ENCODE measurements around the gene HLA-B. TPM values are rescaled to one million over a fixed set of nuclear protein-coding genes. Genes with fewer than 3 reads are reported as not detected.

The HLA-B gene
- total RNA-seq, 1 experiment from 2014 or later = 68.6 TPM

- H4K5ac ChIP-seq (ENCODE audit: insufficient read length, low read depth, low read length) = no peak overlapping the region
- no peak overlapping the region for H2BK20ac ChIP-seq (ENCODE audit: low read depth, low read length, poor library complexity, severe bottlenecking)
- H3K79me1 ChIP-seq (ENCODE audit: insufficient read depth, low read depth, low read length, poor library complexity, severe bottlenecking) = no peaks in the 10 kb centered on the region
- 0 out of 5 replicates have a peak, but pooled peaks cover 0 to 2% of the 10 kb centered on the region in 2 experiments for H3K9me3 Mint-ChIP-seq
- H3T11ph ChIP-seq (ENCODE audit: low read length) = no peak overlapping the region
- H3K27ac ChIP-seq (ENCODE audit: insufficient read length, low read depth, low read length) = no peak overlapping the region
- no peak overlapping the region for H2BK5ac ChIP-seq (ENCODE audit: insufficient read length, low read length)
- H3K23ac ChIP-seq (ENCODE audit: insufficient read length, low read depth, low read length) = no peak overlapping the region
- H2BK120ac ChIP-seq (ENCODE audit: low read depth, low read length, poor library complexity, severe bottlenecking) = no peak overlapping the region
- no peaks in the 10 kb centered on the region for H4K20me1 ChIP-seq (ENCODE audit: control insufficient read depth, insufficient read depth, insufficient read length)
- H3K27ac Mint-ChIP-seq = no peak overlapping the region
- no peak overlapping the region for H3K14ac ChIP-seq (ENCODE audit: insufficient read depth, low read length)
- H4K91ac ChIP-seq (ENCODE audit: insufficient read length, low read depth, low read length) = no peak overlapping the region
- no peak for TF ChIP-seq CTCF (conservative IDR thresholded peaks at IDR 0.05)
- no peak overlapping the region for H3K4ac ChIP-seq (ENCODE audit: low read depth, low read length)
- no CpG with 5 or more reads among the region's 3 CpGs for WGBS (ENCODE audit: extremely low coverage, insufficient read length, low lambda C conversion rate)
- no peak overlapping the region for H3K56ac ChIP-seq (ENCODE audit: insufficient read length, low read depth, low read length)
- no peak overlapping the region for H2AFZ ChIP-seq (ENCODE audit: low read length)
- no peak overlapping the region for H3K4me3 Mint-ChIP-seq
- H3K9ac ChIP-seq (ENCODE audit: extremely low read depth, insufficient read length, low read length) = no peak overlapping the region
- H2AK5ac ChIP-seq (ENCODE audit: insufficient read length, low read length) = no peak overlapping the region
- no peak overlapping the region for H2BK15ac ChIP-seq (ENCODE audit: low read depth, low read length)
- no peaks in the 10 kb centered on the region for H3K23me2 ChIP-seq (ENCODE audit: insufficient read length, low read depth, low read length, poor library complexity, severe bottlenecking)
- no peak for DNase-seq
- H3K4me1 Mint-ChIP-seq = peaks cover 8 to 11% of the 10 kb centered on the region in 2 experiments
- no peaks in the 10 kb centered on the region for H3K36me3 Mint-ChIP-seq (ENCODE audit: insufficient read depth in 1 of 3, low read depth in 3 of 3)
- no peak overlapping the region for H2BK12ac ChIP-seq (ENCODE audit: insufficient read length, low read depth, low read length)
- H3K18ac ChIP-seq (ENCODE audit: insufficient read length, low read depth, low read length) = no peak overlapping the region
- H3K9me3 ChIP-seq (ENCODE audit: control insufficient read depth, low read depth, low read length) = no peaks in the 10 kb centered on the region
- H4K8ac ChIP-seq (replicated peaks; ENCODE audit: insufficient read length, low read depth, low read length) = no peak overlapping the region
- H3K4me2 ChIP-seq (ENCODE audit: insufficient read depth, insufficient read length, low read length) = no peak overlapping the region
- no peaks in the 10 kb centered on the region for H3K79me2 ChIP-seq (ENCODE audit: insufficient read depth, low read length)
- no peaks in the 10 kb centered on the region for H3K4me1 ChIP-seq (ENCODE audit: insufficient read depth, low read length)
- no peaks in the 10 kb centered on the region; the same call in 1 of the 2 replicates for H3K27me3 ChIP-seq (ENCODE audit: insufficient read depth, low read length)
- peaks cover 3% of the 10 kb centered on the region for H3K27me3 Mint-ChIP-seq (ENCODE audit: low read depth)
Observed at GRCh38 chr6:31385041-31385440, 28.1 kb upstream of the HLA-B start.
